Suprapubic skin (tissue), 4 donors: Measurements from ENCODE around the gene PAFAH2.

Experiments
- EP300 ChIP-seq: sonication (generic); formaldehyde crosslinking; IDR thresholded peaks from one replicate; pipeline ENCODE4 v1.6.1; 2017; ENCODE audit warnings: antibody characterized with exemption
- POLR2A ChIP-seq, 2 donors: fragments of 450-650 bp; IDR thresholded peaks; one replicate each; pipeline ENCODE4 v1.6.1; 2017; ENCODE audit warnings: antibody characterized with exemption in 2 of 2, mild to moderate bottlenecking in 2 of 2, moderate library complexity in 2 of 2
- POLR2AphosphoS5 ChIP-seq, 3 donors: sonication (generic); formaldehyde crosslinking; IDR thresholded peaks; one replicate each; pipeline ENCODE4 v1.6.1; 2017; ENCODE audit warnings: antibody characterized with exemption in 3 of 3
- TF ChIP-seq, protein P1 (sequence below), 2 donors: fragments of 200-600 bp in 1 of 2; fragments of 450-650 bp in 1 of 2; sonication (generic) in 1 of 2; IDR thresholded peaks; one replicate each; pipeline ENCODE4 v1.5.1; 2016 to 2019; ENCODE audit warnings: antibody characterized with exemption in 2 of 2, mild to moderate bottlenecking in 1 of 2, moderate library complexity in 1 of 2

DNA sequence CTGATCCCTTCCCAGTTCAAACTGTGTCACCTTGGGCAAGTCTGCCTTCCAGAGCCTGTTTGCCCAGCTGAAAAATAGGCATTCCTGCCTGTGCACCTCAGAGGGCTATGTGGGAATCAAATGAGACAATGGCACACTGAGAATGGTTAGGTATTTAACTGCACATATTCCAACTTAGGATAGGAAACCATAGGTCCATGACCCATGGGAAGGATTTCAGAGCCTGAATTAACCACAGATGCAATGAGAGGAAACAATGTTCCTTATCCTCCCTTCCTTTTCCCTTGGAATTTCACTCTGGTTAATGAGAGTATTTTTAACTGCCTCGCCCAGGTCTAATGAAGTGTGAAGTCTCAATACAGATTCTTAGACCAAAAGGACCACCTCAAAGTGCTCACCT, 12.7 kb downstream of the PAFAH2 start:
- TF ChIP-seq, protein P1, sequence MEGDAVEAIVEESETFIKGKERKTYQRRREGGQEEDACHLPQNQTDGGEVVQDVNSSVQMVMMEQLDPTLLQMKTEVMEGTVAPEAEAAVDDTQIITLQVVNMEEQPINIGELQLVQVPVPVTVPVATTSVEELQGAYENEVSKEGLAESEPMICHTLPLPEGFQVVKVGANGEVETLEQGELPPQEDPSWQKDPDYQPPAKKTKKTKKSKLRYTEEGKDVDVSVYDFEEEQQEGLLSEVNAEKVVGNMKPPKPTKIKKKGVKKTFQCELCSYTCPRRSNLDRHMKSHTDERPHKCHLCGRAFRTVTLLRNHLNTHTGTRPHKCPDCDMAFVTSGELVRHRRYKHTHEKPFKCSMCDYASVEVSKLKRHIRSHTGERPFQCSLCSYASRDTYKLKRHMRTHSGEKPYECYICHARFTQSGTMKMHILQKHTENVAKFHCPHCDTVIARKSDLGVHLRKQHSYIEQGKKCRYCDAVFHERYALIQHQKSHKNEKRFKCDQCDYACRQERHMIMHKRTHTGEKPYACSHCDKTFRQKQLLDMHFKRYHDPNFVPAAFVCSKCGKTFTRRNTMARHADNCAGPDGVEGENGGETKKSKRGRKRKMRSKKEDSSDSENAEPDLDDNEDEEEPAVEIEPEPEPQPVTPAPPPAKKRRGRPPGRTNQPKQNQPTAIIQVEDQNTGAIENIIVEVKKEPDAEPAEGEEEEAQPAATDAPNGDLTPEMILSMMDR (IDR thresholded peaks at IDR 0.05) = no peak
- TF ChIP-seq POLR2AphosphoS5 (IDR thresholded peaks at IDR 0.05) (no peak), POLR2A (IDR thresholded peaks at IDR 0.05) (no peak), EP300 (no peak)
